Upper lobe of right lung (tissue), 1 donor: ENCODE data around the gene ABI3. TPM values are rescaled to one million over a fixed set of nuclear protein-coding genes. Genes with fewer than 3 reads are reported as not detected.

Experiments used
- ATAC-seq: fragments of 200-7000 bp; cut with Tn5 transposase; one replicate; pipeline ENCODE4 v1.9.1; 2020; ENCODE audit warnings: mild to moderate bottlenecking, moderate library complexity
- DNase-seq: peaks from one replicate; pipeline ENCODE4 v3.0.0-alpha.2; 2020
- H3K27ac ChIP-seq: fragments of 200-600 bp; one replicate; pipeline ENCODE4 v1.8.0; 2022
- H3K27me3 ChIP-seq: fragments of 200-600 bp; one replicate; pipeline ENCODE4 v1.8.0; 2022; ENCODE audit warnings: mild to moderate bottlenecking
- H3K36me3 ChIP-seq: fragments of 200-600 bp; one replicate; pipeline ENCODE4 v1.8.0; 2022
- H3K4me1 ChIP-seq: fragments of 200-600 bp; one replicate; pipeline ENCODE4 v1.8.0; 2022
- H3K4me3 ChIP-seq: fragments of 200-600 bp; one replicate; pipeline ENCODE4 v1.8.0; 2022; ENCODE audit warnings: mild to moderate bottlenecking
- H3K9me3 ChIP-seq: fragments of 200-600 bp; one replicate; pipeline ENCODE4 v1.8.0; 2022
- CTCF ChIP-seq: fragments of 200-600 bp; IDR thresholded peaks from one replicate; pipeline ENCODE4 v1.8.0; 2022; ENCODE audit warnings: antibody characterized with exemption
- intact Hi-C: fragments of 100-400 bp; cut with DNase I; formaldehyde crosslinking; loops from one replicate; pipeline ENCODE4 v1.11.0; 2022
- total RNA-seq: library from RNA; stranded (reverse); fragmentation: NEBNext Ultra II Directional; extraction: Animal tissue kit (Norgen Biotek cat#: 25700); gene quantifications from one replicate; pipeline ENCODE4 v1.2.1, GENCODE V29; 2021
- donor health status: DM: no; HTN: yes; CAD: no; lungs with severe emphysema.

The ABI3 gene
- total RNA-seq, 1 donor from 2014 or later, result 31.5 TPM

- intact Hi-C loops, result no loop called here
- H3K9me3 ChIP-seq, result no peaks in the 10 kb centered on the region
- H3K27ac ChIP-seq, result no peak within 1 kb of the TSS
- peak within 1 kb of the TSS; percentile 67 for H3K4me3 ChIP-seq
- H3K4me1 ChIP-seq, result peaks cover 17% of the 10 kb centered on the region
- ATAC-seq (peak; percentile 91), DNase-seq (peak; percentile 91)
- H3K27me3 ChIP-seq, result no peaks in the 10 kb centered on the region
- TF ChIP-seq CTCF, result no peak
- no peaks in the 10 kb centered on the region for H3K36me3 ChIP-seq
Observed at GRCh38 chr17:49230636-49231562, 20.4 kb downstream of the ABI3 start, which contains the start of gene PHOSPHO1. Gene PHOSPHO1, minus strand, starts transcription at chr17:49230787. Its CDS starts 4,096 bp downstream, at chr17:49226691.

GRCh38 chr17:49231563-49231894 is 21.0 kb downstream of the ABI3 start:
- H3K27me3 ChIP-seq, result no peaks in the 10 kb centered on the region
- H3K36me3 ChIP-seq, result no peaks in the 10 kb centered on the region
- ATAC-seq (no peak), DNase-seq (no peak)
- H3K4me1 ChIP-seq, result peaks cover 17% of the 10 kb centered on the region
- no peak overlapping the region for H3K4me3 ChIP-seq
- intact Hi-C loops, result no loop called here
- TF ChIP-seq CTCF, result no peak
- H3K9me3 ChIP-seq, result no peaks in the 10 kb centered on the region
- no peak overlapping the region for H3K27ac ChIP-seq

- H3K4me3 ChIP-seq, result no peak overlapping the region
- TF ChIP-seq CTCF, result no peak
- intact Hi-C loops, result no loop called here
- H3K4me1 ChIP-seq, result peaks cover 17% of the 10 kb centered on the region
- H3K27me3 ChIP-seq, result no peaks in the 10 kb centered on the region
- ATAC-seq, result no peak
- H3K27ac ChIP-seq, result no peak overlapping the region
- no peaks in the 10 kb centered on the region for H3K36me3 ChIP-seq
- DNase-seq, result no peak
- no peaks in the 10 kb centered on the region for H3K9me3 ChIP-seq
Observed at GRCh38 chr17:49234509-49235080, 24.1 kb downstream of the ABI3 start.

DNA sequence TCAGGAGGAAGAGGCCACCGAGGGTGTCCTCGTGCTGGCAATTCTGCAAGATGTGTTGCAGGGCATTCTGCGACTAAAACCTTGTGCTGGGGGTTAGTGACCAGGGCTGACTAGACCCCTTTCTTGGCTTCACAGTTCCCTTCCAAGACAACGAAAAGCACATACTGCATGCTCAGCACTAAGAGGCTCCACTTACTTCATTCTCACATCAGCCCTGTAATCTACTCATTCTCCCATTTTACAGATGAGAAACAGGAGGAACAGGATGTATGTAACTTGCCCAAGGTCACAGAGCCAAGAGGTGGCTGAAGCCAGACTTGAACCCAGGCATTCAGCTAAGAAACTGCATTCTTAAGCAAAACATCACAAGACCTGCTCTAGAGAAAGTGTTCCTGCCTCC is 25.4 kb downstream of the ABI3 start:
- intact Hi-C loops, result no loop called here
- no peak for ATAC-seq

GRCh38 chr17:49239963-49240362 is 29.5 kb downstream of the ABI3 start:
- ATAC-seq (no peak), DNase-seq (no peak)
- intact Hi-C loops, result no loop called here
- Histone ChIP-seq H3K9me3 (no peaks in the 10 kb centered on the region), H3K27me3 (no peaks in the 10 kb centered on the region), H3K4me1 (no peaks in the 10 kb centered on the region), H3K27ac (no peak overlapping the region), H3K36me3 (no peaks in the 10 kb centered on the region), H3K4me3 (no peak overlapping the region)
- TF ChIP-seq CTCF, result no peak

More for the DNA sequence above, 25.4 kb downstream of the ABI3 start:
- no peak overlapping the region for H3K4me3 ChIP-seq
- DNase-seq, result no peak
- H3K27ac ChIP-seq, result no peak overlapping the region
- no peaks in the 10 kb centered on the region for H3K27me3 ChIP-seq
- TF ChIP-seq CTCF, result no peak
- no peaks in the 10 kb centered on the region for H3K9me3 ChIP-seq
- no peaks in the 10 kb centered on the region for H3K36me3 ChIP-seq
- peaks cover 8% of the 10 kb centered on the region for H3K4me1 ChIP-seq
